Neural progenitor cell (in vitro differentiated cells): ENCODE measurements around the gene NAT14. TPM values are rescaled to one million over a fixed set of nuclear protein-coding genes. Genes with fewer than 3 reads are reported as not detected.

Source experiments
- DNase-seq: peaks from one replicate; pipeline ENCODE4 v3.0.0-alpha.2; 2016; ENCODE audit warnings: low spot score
- H2AFZ ChIP-seq: fragments of 200-600 bp; sonication (generic); replicated peaks from 2 replicates; pipeline ENCODE4 v1.6.1; 2016; ENCODE audit warnings: antibody characterized with exemption
- H3F3A ChIP-seq: fragments of 200-600 bp; sonication (generic); 2 replicates; pipeline ENCODE4 v1.6.1; 2016; ENCODE audit warnings: antibody characterized with exemption, low read depth
- H3K27ac ChIP-seq: fragments of 200-600 bp; sonication (generic); 2 replicates; pipeline ENCODE4 v1.5.1; 2016; ENCODE audit warnings: mild to moderate bottlenecking
- H3K27me3 ChIP-seq: fragments of 200-600 bp; sonication (generic); 2 replicates; pipeline ENCODE4 v1.6.1; 2016; ENCODE audit warnings: mild to moderate bottlenecking, moderate library complexity
- H3K36me3 ChIP-seq: fragments of 200-600 bp; sonication (generic); 2 replicates; pipeline ENCODE4 v1.5.1; 2016
- H3K4me1 ChIP-seq: fragments of 200-600 bp; sonication (generic); 2 replicates; pipeline ENCODE4 v1.6.1; 2016; ENCODE audit warnings: mixed run types
- H3K4me2 ChIP-seq: fragments of 200-600 bp; sonication (generic); 2 replicates; pipeline ENCODE4 v1.6.1; 2016
- H3K4me3 ChIP-seq: fragments of 200-600 bp; sonication (generic); 2 replicates; pipeline ENCODE4 v1.5.1; 2016
- H3K79me2 ChIP-seq: fragments of 200-600 bp; sonication (generic); 2 replicates; pipeline ENCODE4 v1.6.1; 2016; ENCODE audit warnings: low read depth
- H3K9ac ChIP-seq: fragments of 200-600 bp; sonication (generic); 2 replicates; pipeline ENCODE4 v1.6.1; 2016
- H3K9me3 ChIP-seq: fragments of 200-600 bp; sonication (generic); 2 replicates; pipeline ENCODE4 v1.5.1; 2016; ENCODE audit warnings: low read depth
- H4K20me1 ChIP-seq: fragments of 200-600 bp; sonication (generic); 2 replicates; pipeline ENCODE4 v1.6.1; 2016; ENCODE audit warnings: low read depth
- H3K27ac Mint-ChIP-seq: 3 replicates; pipeline ENCODE4 v1.8.0; 2021; ENCODE audit warnings: mixed read lengths
- H3K27me3 Mint-ChIP-seq: 2 replicates; pipeline ENCODE4 v1.8.0; 2022; ENCODE audit warnings: low read depth, mild to moderate bottlenecking, inconsistent platforms, moderate library complexity, mixed read lengths; ENCODE audit not compliant: insufficient read depth
- H3K36me3 Mint-ChIP-seq: 3 replicates; pipeline ENCODE4 v1.8.0; 2021; ENCODE audit warnings: mixed read lengths
- H3K4me1 Mint-ChIP-seq: 3 replicates; pipeline ENCODE4 v1.8.0; 2021; ENCODE audit warnings: mixed read lengths
- H3K4me3 Mint-ChIP-seq: 3 replicates; pipeline ENCODE4 v1.8.0; 2021; ENCODE audit warnings: mild to moderate bottlenecking, moderate library complexity, mixed read lengths
- H3K9me3 Mint-ChIP-seq: 3 replicates; pipeline ENCODE4 v1.8.0; 2020; ENCODE audit warnings: mixed read lengths
- CTCF ChIP-seq: fragments of 200-600 bp; sonication (generic); IDR thresholded peaks from 2 replicates; pipeline ENCODE4 v1.5.1; 2017; ENCODE audit warnings: antibody characterized with exemption, mild to moderate bottlenecking
- EZH2 ChIP-seq: fragments of 200-600 bp; sonication (generic); IDR thresholded peaks from 2 replicates; pipeline ENCODE4 v1.6.1; 2017; ENCODE audit warnings: antibody characterized with exemption, mild to moderate bottlenecking, moderate library complexity
- EZH2phosphoT487 ChIP-seq: fragments of 200-600 bp; sonication (generic); IDR thresholded peaks from 2 replicates; pipeline ENCODE4 v1.6.1; 2017; ENCODE audit warnings: antibody characterized with exemption
- total RNA-seq: library from RNA; depleted of rRNA; stranded (reverse); fragments of >200 nt; gene quantifications from 2 replicates; pipeline ENCODE4 v1.2.3, GENCODE V29; 2015; ENCODE audit warnings: low replicate concordance

The NAT14 gene
- total RNA-seq, 1 donor from 2014 or later, result 16.2 TPM

- peaks cover 12% of the 10 kb centered on the region for H3K4me1 ChIP-seq
- no peaks in the 10 kb centered on the region for H3K9me3 ChIP-seq
- no peak for TF ChIP-seq CTCF
- TF ChIP-seq EZH2, result no peak
- no peak for TF ChIP-seq EZH2phosphoT487
- DNase-seq, result no peak
- no peaks in the 10 kb centered on the region for H4K20me1 ChIP-seq
- Mint-ChIP-seq H3K9me3 (no peaks in the 10 kb centered on the region), H3K4me3 (no peak overlapping the region), H3K27ac (no peak overlapping the region), H3K36me3 (no peaks in the 10 kb centered on the region), H3K4me1 (peaks cover 9% of the 10 kb centered on the region), H3K27me3 (peaks cover 17% of the 10 kb centered on the region)
- H2AFZ ChIP-seq, result no peak overlapping the region
- H3K79me2 ChIP-seq, result no peaks in the 10 kb centered on the region
- peak overlapping the region; percentile 69 for H3K4me2 ChIP-seq
- H3K27me3 ChIP-seq, result no peaks in the 10 kb centered on the region
- H3K36me3 ChIP-seq, result no peaks in the 10 kb centered on the region
- no peak overlapping the region for H3K9ac ChIP-seq
- peaks cover 18% of the 10 kb centered on the region for H3F3A ChIP-seq
- no peak overlapping the region for H3K27ac ChIP-seq
- no peak overlapping the region for H3K4me3 ChIP-seq
Observed at GRCh38 chr19:55536366-55536765, 51.4 kb downstream of the NAT14 start.

Other genes starting within 250 kb of the NAT14 start
- gene PPP6R1, start 226.2 kb upstream of the NAT14 start, total RNA-seq, result 13.1 and 40.4 TPM in 2 replicates
- 15.0 and 43.1 TPM in 2 replicates for gene HSPBP1, start 205.1 kb upstream of the NAT14 start, total RNA-seq
- gene BRSK1, start 201.2 kb upstream of the NAT14 start, total RNA-seq, result 24.1 and 43.1 TPM in 2 replicates
- 0.62 TPM in 1 of 2 replicates, not detected in the other for gene TMEM150B, start 159.8 kb upstream of the NAT14 start, total RNA-seq
- gene KMT5C, start 145.3 kb upstream of the NAT14 start, total RNA-seq, result 21.1 and 73.7 TPM in 2 replicates
- 0.77 TPM in 1 of 2 replicates, not detected in the other for gene COX6B2, start 130.5 kb upstream of the NAT14 start, total RNA-seq
- gene GARIN5B, start 121.9 kb upstream of the NAT14 start, total RNA-seq, result 0.09 TPM in 1 of 2 replicates, not detected in the other
- gene IL11, start 114.7 kb upstream of the NAT14 start, total RNA-seq, result 0.06 and 0.62 TPM in 2 replicates
- gene TMEM190, start 108.4 kb upstream of the NAT14 start, total RNA-seq, result not detected in 2 replicates
- 0.15 TPM in 1 of 2 replicates, not detected in the other for gene TMEM238, start 100.9 kb upstream of the NAT14 start, total RNA-seq
- gene RPL28, start 99.3 kb upstream of the NAT14 start, total RNA-seq, result 1,017 and 1,124 TPM in 2 replicates
- gene UBE2S, start 77.4 kb upstream of the NAT14 start, total RNA-seq, result 118 and 159 TPM in 2 replicates
- 0.09 and 0.21 TPM in 2 replicates for gene SHISA7, start 41.9 kb upstream of the NAT14 start, total RNA-seq
- 14.8 and 34.4 TPM in 2 replicates for gene ISOC2, start 23.5 kb upstream of the NAT14 start, total RNA-seq
- not detected in 2 replicates for gene C19orf85, start 20.4 kb upstream of the NAT14 start, total RNA-seq
- 5.0 TPM in 1 of 2 replicates, not detected in the other for gene ZNF628, start 8.6 kb upstream of the NAT14 start, total RNA-seq
- gene SSC5D, start 3.2 kb downstream of the NAT14 start, total RNA-seq, result 0.56 TPM in 1 of 2 replicates, not detected in the other
- 6.2 TPM in 1 of 2 replicates, not detected in the other for gene SBK2, start 51.9 kb downstream of the NAT14 start, total RNA-seq
- 3.3 and 15.1 TPM in 2 replicates for gene SBK3, start 60.4 kb downstream of the NAT14 start, total RNA-seq
- 2.1 and 15.2 TPM in 2 replicates for gene ZNF579, start 95.7 kb downstream of the NAT14 start, total RNA-seq
- gene FIZ1, start 114.3 kb downstream of the NAT14 start, total RNA-seq, result 4.8 and 10.8 TPM in 2 replicates
- 3.2 and 5.4 TPM in 2 replicates for gene ZNF524, start 115.1 kb downstream of the NAT14 start, total RNA-seq
- 0.49 and 4.5 TPM in 2 replicates for gene ZNF865, start 120.5 kb downstream of the NAT14 start, total RNA-seq
- gene ZNF784, start 139.4 kb downstream of the NAT14 start, total RNA-seq, result 3.9 and 12.5 TPM in 2 replicates
- 2.8 and 13.4 TPM in 2 replicates for gene ZNF580, start 155.8 kb downstream of the NAT14 start, total RNA-seq
- gene ZNF581, start 158.5 kb downstream of the NAT14 start, total RNA-seq, result 12.2 and 32.4 TPM in 2 replicates
- gene CCDC106, start 163.0 kb downstream of the NAT14 start, total RNA-seq, result 7.6 and 24.9 TPM in 2 replicates
- 124 and 238 TPM in 2 replicates for gene U2AF2, start 169.8 kb downstream of the NAT14 start, total RNA-seq
- gene EPN1, start 190.0 kb downstream of the NAT14 start, total RNA-seq, result 16.1 and 75.0 TPM in 2 replicates